ENCODE results near the gene TPO. TPM values are rescaled to one million over a fixed set of nuclear protein-coding genes. Genes with fewer than 3 reads are reported as not detected.

The TPO gene
- total RNA-seq, 1 experiment from 2014 or later = not detected

DNA sequence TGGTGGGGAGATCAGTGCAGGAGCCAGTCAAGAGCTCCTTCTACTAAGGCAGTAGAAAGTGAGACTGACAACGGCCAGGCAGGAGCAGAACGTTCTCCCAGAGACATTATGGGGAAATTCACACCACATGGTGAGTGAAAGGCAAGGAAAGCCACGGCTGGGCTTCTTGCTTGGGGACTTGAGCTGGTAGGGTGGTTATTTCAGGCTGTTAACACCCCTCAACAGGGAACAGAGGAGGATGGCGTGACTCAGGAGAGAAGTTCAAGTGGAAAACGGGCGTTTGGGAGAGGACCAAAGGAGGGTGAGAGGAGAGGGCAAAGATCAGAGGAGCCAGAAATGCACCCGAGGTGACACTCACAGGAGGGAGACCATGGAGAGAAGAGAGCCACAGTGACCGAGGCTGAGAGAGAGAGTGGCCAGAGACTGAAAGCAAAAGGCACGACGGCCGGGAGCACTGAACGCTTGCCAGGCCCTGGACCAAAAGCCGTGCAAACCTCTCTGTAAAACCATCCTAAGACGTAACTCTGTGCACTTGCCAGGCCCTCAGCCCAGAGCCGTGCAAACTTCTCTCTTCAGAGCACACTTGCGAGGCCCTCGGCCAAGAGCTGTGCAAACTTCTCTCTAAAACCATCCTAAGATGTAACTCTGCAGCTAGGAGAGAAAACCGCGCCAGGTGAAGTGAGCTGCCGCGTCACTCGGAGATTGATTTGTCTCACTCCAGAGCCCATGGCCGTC, 7.7 kb downstream of the TPO start:
- Mint-ChIP-seq H3K27me3 (ENCODE audit: low read depth) (peaks cover 33% of the 10 kb centered on the region), H3K36me3 (ENCODE audit: insufficient read depth in 1 of 3, low read depth in 3 of 3) (no peaks in the 10 kb centered on the region), H3K27ac (no peak overlapping the region), H3K9me3 (peaks cover 4 to 11% of the 10 kb centered on the region in 2 experiments; a peak in 4 of 5 replicates), H3K4me1 (no peaks in the 10 kb centered on the region; a peak in 1 of 4 replicates), H3K4me3 (no peak overlapping the region)
- H3K79me2 ChIP-seq (ENCODE audit: insufficient read depth, low read length) = no peaks in the 10 kb centered on the region
- H3K14ac ChIP-seq (ENCODE audit: insufficient read depth, low read length) = no peak overlapping the region
- H3K4ac ChIP-seq (ENCODE audit: low read depth, low read length) = no peak overlapping the region
- DNase-seq = no peak
- no peak overlapping the region for H2BK12ac ChIP-seq (ENCODE audit: insufficient read length, low read depth, low read length)
- H3K27ac ChIP-seq (ENCODE audit: insufficient read length, low read depth, low read length) = no peak overlapping the region
- no CpG with 5 or more reads among the region's 23 CpGs for WGBS (ENCODE audit: extremely low coverage, insufficient read length, low lambda C conversion rate)
- no peak overlapping the region for H4K5ac ChIP-seq (ENCODE audit: insufficient read length, low read depth, low read length)
- no peak overlapping the region for H2AFZ ChIP-seq (ENCODE audit: low read length)
- H4K8ac ChIP-seq (replicated peaks; ENCODE audit: insufficient read length, low read depth, low read length) = no peak overlapping the region
- no peaks in the 10 kb centered on the region for H3K27me3 ChIP-seq (ENCODE audit: insufficient read depth, low read length)
- no peaks in the 10 kb centered on the region for H3K4me1 ChIP-seq (ENCODE audit: insufficient read depth, low read length)
- H4K91ac ChIP-seq (ENCODE audit: insufficient read length, low read depth, low read length) = no peak overlapping the region
- no peak overlapping the region for H2BK120ac ChIP-seq (ENCODE audit: low read depth, low read length, poor library complexity, severe bottlenecking)
- no peak overlapping the region for H3T11ph ChIP-seq (ENCODE audit: low read length)
- H3K9me3 ChIP-seq (ENCODE audit: control insufficient read depth, low read depth, low read length) = no peaks in the 10 kb centered on the region
- no peak overlapping the region for H2BK20ac ChIP-seq (ENCODE audit: low read depth, low read length, poor library complexity, severe bottlenecking)
- H4K20me1 ChIP-seq (ENCODE audit: control insufficient read depth, insufficient read depth, insufficient read length) = no peaks in the 10 kb centered on the region
- H3K23ac ChIP-seq (ENCODE audit: insufficient read length, low read depth, low read length) = no peak overlapping the region
- no peaks in the 10 kb centered on the region for H3K79me1 ChIP-seq (ENCODE audit: insufficient read depth, low read depth, low read length, poor library complexity, severe bottlenecking)
- H3K56ac ChIP-seq (ENCODE audit: insufficient read length, low read depth, low read length) = no peak overlapping the region
- H3K23me2 ChIP-seq (ENCODE audit: insufficient read length, low read depth, low read length, poor library complexity, severe bottlenecking) = no peaks in the 10 kb centered on the region
- no peak overlapping the region for H2BK15ac ChIP-seq (ENCODE audit: low read depth, low read length)
- H2BK5ac ChIP-seq (ENCODE audit: insufficient read length, low read length) = no peak overlapping the region
- no peak overlapping the region for H3K9ac ChIP-seq (ENCODE audit: extremely low read depth, insufficient read length, low read length)
- H2AK5ac ChIP-seq (ENCODE audit: insufficient read length, low read length) = no peak overlapping the region
- no peak overlapping the region for H3K18ac ChIP-seq (ENCODE audit: insufficient read length, low read depth, low read length)
- TF ChIP-seq, protein P1, sequence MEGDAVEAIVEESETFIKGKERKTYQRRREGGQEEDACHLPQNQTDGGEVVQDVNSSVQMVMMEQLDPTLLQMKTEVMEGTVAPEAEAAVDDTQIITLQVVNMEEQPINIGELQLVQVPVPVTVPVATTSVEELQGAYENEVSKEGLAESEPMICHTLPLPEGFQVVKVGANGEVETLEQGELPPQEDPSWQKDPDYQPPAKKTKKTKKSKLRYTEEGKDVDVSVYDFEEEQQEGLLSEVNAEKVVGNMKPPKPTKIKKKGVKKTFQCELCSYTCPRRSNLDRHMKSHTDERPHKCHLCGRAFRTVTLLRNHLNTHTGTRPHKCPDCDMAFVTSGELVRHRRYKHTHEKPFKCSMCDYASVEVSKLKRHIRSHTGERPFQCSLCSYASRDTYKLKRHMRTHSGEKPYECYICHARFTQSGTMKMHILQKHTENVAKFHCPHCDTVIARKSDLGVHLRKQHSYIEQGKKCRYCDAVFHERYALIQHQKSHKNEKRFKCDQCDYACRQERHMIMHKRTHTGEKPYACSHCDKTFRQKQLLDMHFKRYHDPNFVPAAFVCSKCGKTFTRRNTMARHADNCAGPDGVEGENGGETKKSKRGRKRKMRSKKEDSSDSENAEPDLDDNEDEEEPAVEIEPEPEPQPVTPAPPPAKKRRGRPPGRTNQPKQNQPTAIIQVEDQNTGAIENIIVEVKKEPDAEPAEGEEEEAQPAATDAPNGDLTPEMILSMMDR (conservative IDR thresholded peaks at IDR 0.05) = no peak
- H3K4me2 ChIP-seq (ENCODE audit: insufficient read depth, insufficient read length, low read length) = no peak overlapping the region

All from H9 (cell line).